Smooth muscle cell (in vitro differentiated cells): ENCODE data around the gene SLC25A21. TPM values are rescaled to one million over a fixed set of nuclear protein-coding genes. Genes with fewer than 3 reads are reported as not detected.

ENCODE experiments used
- DNase-seq: peaks from one replicate; lab custom pipeline; 2025; ENCODE audit not compliant: unreplicated experiment; lab: John Stamatoyannopoulos, UW
- H2AFZ ChIP-seq: fragments of 200-600 bp; sonication (generic); 2 replicates; pipeline ENCODE4 v1.6.0; 2016; ENCODE audit warnings: antibody characterized with exemption, low read depth, mild to moderate bottlenecking
- H3F3A ChIP-seq: fragments of 200-600 bp; sonication (generic); 2 replicates; pipeline ENCODE4 v1.6.0; 2017; ENCODE audit warnings: antibody characterized with exemption, low read depth
- H3K27ac ChIP-seq: fragments of 200-600 bp; sonication (generic); 2 replicates; pipeline ENCODE4 v1.5.1; 2016; ENCODE audit warnings: low read depth, mild to moderate bottlenecking
- H3K27me3 ChIP-seq: fragments of 200-600 bp; sonication (generic); 2 replicates; pipeline ENCODE4 v1.6.1; 2016; ENCODE audit warnings: low read depth, mild to moderate bottlenecking
- H3K36me3 ChIP-seq: fragments of 200-600 bp; sonication (generic); 2 replicates; pipeline ENCODE4 v1.5.1; 2016; ENCODE audit warnings: low read depth
- H3K4me1 ChIP-seq: fragments of 200-600 bp; sonication (generic); 2 replicates; pipeline ENCODE4 v1.5.1; 2016; ENCODE audit warnings: low read depth
- H3K4me2 ChIP-seq: fragments of 200-600 bp; sonication (generic); 2 replicates; pipeline ENCODE4 v1.6.0; 2016; ENCODE audit warnings: mild to moderate bottlenecking
- H3K4me3 ChIP-seq: fragments of 200-600 bp; sonication (generic); 2 replicates; pipeline ENCODE4 v1.5.1; 2016; ENCODE audit warnings: mild to moderate bottlenecking
- H3K79me2 ChIP-seq: fragments of 200-600 bp; sonication (generic); 2 replicates; pipeline ENCODE4 v1.6.0; 2016; ENCODE audit warnings: low read depth, mild to moderate bottlenecking
- H3K9ac ChIP-seq: fragments of 200-600 bp; sonication (generic); 2 replicates; pipeline ENCODE4 v1.6.0; 2016; ENCODE audit warnings: low read depth
- H3K9me3 ChIP-seq: fragments of 200-600 bp; sonication (generic); replicated peaks from 2 replicates; pipeline ENCODE4 v1.5.1; 2016; ENCODE audit warnings: low read depth
- H4K20me1 ChIP-seq: fragments of 200-600 bp; sonication (generic); 2 replicates; pipeline ENCODE4 v1.6.0; 2016; ENCODE audit warnings: low read depth
- WGBS: methylation state at CpG from one replicate; pipeline ENCODE4 v1.1.7; 2016; ENCODE audit warnings: low lambda C conversion rate; 5-methylcytosine and 5-hydroxymethylcytosine counted together
- polyA plus RNA-seq: library from polyadenylated mRNA; unstranded; fragments of >200 nt; fragmentation: Nextera tagmentation; extraction: Ambion mirVana; gene quantifications from 2 replicates; pipeline ENCODE4 v1.2.1, GENCODE V29; 2016
- total RNA-seq: library from RNA; depleted of rRNA; stranded (reverse); fragments of >200 nt; gene quantifications from 2 replicates; pipeline ENCODE4 v1.2.3, GENCODE V29; 2014
- TF ChIP-seq, protein P1 (sequence below): fragments of 200-600 bp; sonication (generic); IDR thresholded peaks from 2 replicates; pipeline ENCODE4 v1.5.1; 2017; ENCODE audit warnings: borderline replicate concordance, mild to moderate bottlenecking, antibody characterized with exemption; ENCODE audit not compliant: insufficient read depth, poor library complexity, severe bottlenecking

SLC25A21 gene
- total and polyA plus RNA-seq, 2 experiments from 2014 or later: 1.1 TPM; not detected in 1

DNA sequence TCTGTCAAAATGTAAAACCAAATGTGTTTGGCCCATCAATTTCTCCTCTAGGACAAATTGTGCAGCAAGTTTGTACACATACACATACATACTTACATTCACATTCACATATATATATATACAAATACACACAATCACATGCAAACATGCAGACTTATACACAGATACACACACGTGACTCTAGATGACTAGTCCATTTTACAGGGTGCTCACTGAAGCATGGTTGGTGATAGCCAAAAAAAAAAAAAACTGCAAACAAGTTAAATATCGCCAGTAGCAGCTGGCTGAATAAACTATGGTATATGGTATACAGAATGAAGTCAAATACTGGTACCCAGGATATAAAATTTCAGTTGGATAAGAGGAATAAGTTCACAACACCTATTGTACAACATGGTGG, 77.9 kb downstream of the SLC25A21 start:
- Histone ChIP-seq H4K20me1 (no peaks in the 10 kb centered on the region), H3K27ac (no peak overlapping the region), H2AFZ (no peak overlapping the region), H3K4me1 (no peaks in the 10 kb centered on the region), H3K9ac (no peak overlapping the region), H3F3A (no peaks in the 10 kb centered on the region), H3K4me3 (no peak overlapping the region), H3K4me2 (no peak overlapping the region), H3K36me3 (no peaks in the 10 kb centered on the region), H3K9me3 (no peaks in the 10 kb centered on the region), H3K79me2 (no peaks in the 10 kb centered on the region), H3K27me3 (no peaks in the 10 kb centered on the region)
- TF ChIP-seq, protein P1, sequence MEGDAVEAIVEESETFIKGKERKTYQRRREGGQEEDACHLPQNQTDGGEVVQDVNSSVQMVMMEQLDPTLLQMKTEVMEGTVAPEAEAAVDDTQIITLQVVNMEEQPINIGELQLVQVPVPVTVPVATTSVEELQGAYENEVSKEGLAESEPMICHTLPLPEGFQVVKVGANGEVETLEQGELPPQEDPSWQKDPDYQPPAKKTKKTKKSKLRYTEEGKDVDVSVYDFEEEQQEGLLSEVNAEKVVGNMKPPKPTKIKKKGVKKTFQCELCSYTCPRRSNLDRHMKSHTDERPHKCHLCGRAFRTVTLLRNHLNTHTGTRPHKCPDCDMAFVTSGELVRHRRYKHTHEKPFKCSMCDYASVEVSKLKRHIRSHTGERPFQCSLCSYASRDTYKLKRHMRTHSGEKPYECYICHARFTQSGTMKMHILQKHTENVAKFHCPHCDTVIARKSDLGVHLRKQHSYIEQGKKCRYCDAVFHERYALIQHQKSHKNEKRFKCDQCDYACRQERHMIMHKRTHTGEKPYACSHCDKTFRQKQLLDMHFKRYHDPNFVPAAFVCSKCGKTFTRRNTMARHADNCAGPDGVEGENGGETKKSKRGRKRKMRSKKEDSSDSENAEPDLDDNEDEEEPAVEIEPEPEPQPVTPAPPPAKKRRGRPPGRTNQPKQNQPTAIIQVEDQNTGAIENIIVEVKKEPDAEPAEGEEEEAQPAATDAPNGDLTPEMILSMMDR: no peak
- no peak for DNase-seq
- 86% methylated on average over 2 of the region's 2 CpGs for WGBS

DNA sequence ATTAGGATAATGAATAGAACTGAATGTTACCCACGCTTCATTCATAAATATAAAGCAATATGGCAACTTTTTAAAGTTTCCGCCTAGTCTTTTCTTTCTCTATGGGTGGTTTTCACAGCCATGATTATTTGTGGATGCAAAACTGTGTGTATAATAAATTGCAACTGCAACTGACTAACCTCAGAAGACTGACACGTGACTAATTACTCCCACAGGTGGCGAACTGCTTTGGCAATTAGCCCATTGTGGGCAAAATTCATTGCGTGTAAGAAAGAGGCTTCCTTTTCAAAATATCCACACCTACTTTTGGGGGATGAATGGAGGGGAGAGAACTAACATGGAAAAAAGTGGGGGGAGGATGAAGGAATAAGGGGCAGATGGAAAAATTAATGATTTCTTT, 79.0 kb downstream of the SLC25A21 start:
- no peak overlapping the region for H3K4me3 ChIP-seq
- H3K36me3 ChIP-seq: no peaks in the 10 kb centered on the region
- no peak overlapping the region for H3K4me2 ChIP-seq
- WGBS: 81% methylated on average over 5 of the region's 5 CpGs
- no peak overlapping the region for H3K27ac ChIP-seq
- H3K4me1 ChIP-seq: no peaks in the 10 kb centered on the region
- no peaks in the 10 kb centered on the region for H3K9me3 ChIP-seq
- TF ChIP-seq, protein P1: no peak
- H2AFZ ChIP-seq: no peak overlapping the region
- no peaks in the 10 kb centered on the region for H4K20me1 ChIP-seq
- DNase-seq: no peak
- no peaks in the 10 kb centered on the region for H3K27me3 ChIP-seq
- H3K79me2 ChIP-seq: no peaks in the 10 kb centered on the region
- no peak overlapping the region for H3K9ac ChIP-seq
- no peaks in the 10 kb centered on the region for H3F3A ChIP-seq

DNA sequence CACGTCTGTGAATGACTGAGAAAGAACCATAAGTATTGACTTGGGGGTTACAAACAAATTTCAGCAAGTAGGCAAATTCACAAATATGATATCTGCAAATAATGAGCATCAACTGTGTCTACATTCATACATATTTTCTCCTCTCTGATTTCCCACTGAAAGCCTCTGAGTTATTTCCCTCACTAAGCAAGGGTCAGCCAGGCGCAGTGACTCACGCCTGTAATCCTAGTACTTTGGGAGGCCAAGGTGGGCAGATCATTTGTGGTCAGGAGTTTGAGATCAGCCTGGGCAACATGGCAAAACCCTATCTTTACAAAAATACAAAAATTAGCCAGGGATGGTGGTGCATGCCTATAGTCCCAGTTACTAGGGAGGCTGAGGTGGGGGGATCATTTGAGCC, 80.8 kb downstream of the SLC25A21 start:
- WGBS: 79% methylated on average over 3 of the region's 3 CpGs
- no peaks in the 10 kb centered on the region for H3K27me3 ChIP-seq
- no peak overlapping the region for H3K4me2 ChIP-seq
- H4K20me1 ChIP-seq: no peaks in the 10 kb centered on the region
- no peak overlapping the region for H2AFZ ChIP-seq
- TF ChIP-seq, protein P1: no peak
- no peak overlapping the region for H3K27ac ChIP-seq
- H3F3A ChIP-seq: no peaks in the 10 kb centered on the region
- no peaks in the 10 kb centered on the region for H3K36me3 ChIP-seq
- no peaks in the 10 kb centered on the region for H3K4me1 ChIP-seq
- H3K4me3 ChIP-seq: no peak overlapping the region
- no peaks in the 10 kb centered on the region for H3K79me2 ChIP-seq
- no peaks in the 10 kb centered on the region for H3K9me3 ChIP-seq
- no peak for DNase-seq
- H3K9ac ChIP-seq: no peak overlapping the region

DNA sequence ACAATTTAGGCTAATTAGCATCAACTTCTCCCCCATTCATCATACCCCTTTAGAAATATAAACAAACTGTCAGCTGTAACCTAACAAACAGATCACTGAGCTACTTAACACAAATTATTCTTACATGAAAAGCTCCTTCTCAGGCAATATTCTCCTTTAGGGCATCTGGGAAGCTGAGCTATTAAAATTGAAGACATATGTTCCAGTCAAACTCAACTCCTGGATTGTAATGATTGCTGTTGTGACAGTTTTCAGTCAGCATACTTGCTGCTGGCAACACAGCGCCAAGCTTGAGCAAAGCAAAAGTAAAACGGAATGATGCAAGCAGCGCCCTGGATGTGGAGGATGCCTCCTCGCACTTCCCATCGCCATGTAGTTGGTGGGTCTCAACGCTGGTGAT, 82.4 kb downstream of the SLC25A21 start:
- Histone ChIP-seq H3K4me3 (no peak overlapping the region), H3K9me3 (no peaks in the 10 kb centered on the region), H2AFZ (no peak overlapping the region), H3K4me2 (no peak overlapping the region), H3K4me1 (no peaks in the 10 kb centered on the region), H4K20me1 (no peaks in the 10 kb centered on the region), H3K27me3 (no peaks in the 10 kb centered on the region), H3K27ac (no peak overlapping the region), H3K9ac (no peak overlapping the region), H3K79me2 (no peaks in the 10 kb centered on the region), H3F3A (no peaks in the 10 kb centered on the region), H3K36me3 (no peaks in the 10 kb centered on the region)
- no peak for DNase-seq
- WGBS: 75% methylated on average over 6 of the region's 6 CpGs
- TF ChIP-seq, protein P1: no peak
